HFF-Myc (cell line): ENCODE measurements around the gene FRMD4B.

Experiments used
- DNase-seq: peaks from one replicate; pipeline ENCODE4 v3.0.0-alpha.2; 2011; ENCODE audit warnings: low read depth; ENCODE audit errors: extremely low read depth
- H3K4me3 ChIP-seq: replicated peaks from 2 replicates; pipeline ENCODE4 v1.5.1; 2011; ENCODE audit warnings: low read depth, mild to moderate bottlenecking, control low read depth, low read length
- CTCF ChIP-seq: IDR thresholded peaks from 2 replicates; pipeline ENCODE4 v1.5.1; 2012; ENCODE audit warnings: mild to moderate bottlenecking, low read depth, low read length, control low read depth; ENCODE audit errors: missing control alignments

Gene FRMD4B

GRCh38 chr3:69309814-69310213 is 76.1 kb downstream of the FRMD4B start:
- DNase-seq, result no peak
- TF ChIP-seq CTCF, result peak; percentile 44
- no peak overlapping the region for H3K4me3 ChIP-seq

DNA sequence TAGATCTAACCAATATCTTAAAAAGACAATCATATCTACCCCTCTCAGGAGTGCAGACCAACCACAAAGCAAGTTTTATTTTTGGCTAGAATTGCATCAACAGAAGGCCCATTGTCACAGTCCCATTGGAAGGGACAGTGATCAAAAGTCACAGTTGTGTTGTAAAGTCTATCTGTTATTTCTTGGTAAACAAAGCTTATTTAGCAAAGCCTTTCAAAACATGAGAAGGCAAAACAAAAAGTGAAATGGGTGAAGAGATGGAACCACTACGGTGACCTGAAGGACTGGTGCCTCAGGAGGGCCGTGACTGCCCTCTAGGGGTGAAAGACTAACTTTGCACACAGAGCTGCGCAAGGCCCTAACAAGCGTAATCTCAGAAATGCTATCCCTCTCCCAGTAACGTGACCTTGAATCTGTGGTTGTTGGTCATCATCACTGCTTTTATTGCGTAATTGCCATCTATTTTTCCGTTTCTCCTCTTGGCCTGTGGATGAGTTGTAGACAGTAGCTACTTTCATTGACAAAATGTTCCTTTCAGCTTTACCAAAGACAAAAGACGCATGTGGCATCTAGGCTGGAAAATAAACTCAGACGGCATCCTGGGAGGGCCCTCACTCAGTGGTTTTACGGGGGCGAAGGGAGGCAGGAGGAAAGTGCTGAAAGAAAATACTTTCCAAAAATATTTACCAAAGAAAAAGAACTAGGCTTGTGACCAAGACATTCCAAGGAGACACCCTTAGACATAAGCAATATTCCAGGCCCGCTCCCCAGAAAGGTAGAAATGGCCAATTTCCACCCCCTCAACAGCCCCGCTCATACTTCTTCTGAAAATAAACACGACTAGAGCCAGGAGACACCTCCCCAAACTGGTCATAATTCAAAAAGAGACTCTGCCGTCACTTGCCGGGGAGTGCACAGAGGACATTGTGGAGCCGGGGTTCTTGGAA is 79.4 kb downstream of the FRMD4B start:
- no peak overlapping the region for H3K4me3 ChIP-seq
- TF ChIP-seq CTCF, result peak; percentile 93
- peak; percentile 51 for DNase-seq

- TF ChIP-seq CTCF, result no peak
- no peak overlapping the region for H3K4me3 ChIP-seq
- no peak for DNase-seq
Measured at GRCh38 chr3:69305011-69305410, 80.9 kb downstream of the FRMD4B start.

DNA sequence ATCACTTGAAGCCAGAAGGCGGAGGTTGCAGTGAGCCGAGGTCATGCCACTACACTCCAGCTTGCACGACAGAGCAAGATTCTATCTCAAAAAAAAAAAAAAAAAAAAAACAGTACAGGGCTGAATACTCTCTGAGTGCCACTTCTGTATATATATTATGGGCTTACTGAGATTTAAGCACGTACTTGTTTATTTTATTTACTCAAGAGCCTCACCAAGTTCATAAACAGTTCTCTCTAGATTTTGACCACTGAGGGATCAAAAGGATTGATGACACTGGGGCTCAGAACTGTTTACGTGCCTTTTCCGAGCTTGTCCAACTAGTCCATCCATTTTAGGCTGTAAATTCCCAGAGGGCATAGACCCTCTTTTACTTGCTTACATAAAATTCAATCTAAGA is 81.5 kb downstream of the FRMD4B start:
- H3K4me3 ChIP-seq, result no peak overlapping the region
- TF ChIP-seq CTCF, result no peak
- DNase-seq, result no peak

DNA sequence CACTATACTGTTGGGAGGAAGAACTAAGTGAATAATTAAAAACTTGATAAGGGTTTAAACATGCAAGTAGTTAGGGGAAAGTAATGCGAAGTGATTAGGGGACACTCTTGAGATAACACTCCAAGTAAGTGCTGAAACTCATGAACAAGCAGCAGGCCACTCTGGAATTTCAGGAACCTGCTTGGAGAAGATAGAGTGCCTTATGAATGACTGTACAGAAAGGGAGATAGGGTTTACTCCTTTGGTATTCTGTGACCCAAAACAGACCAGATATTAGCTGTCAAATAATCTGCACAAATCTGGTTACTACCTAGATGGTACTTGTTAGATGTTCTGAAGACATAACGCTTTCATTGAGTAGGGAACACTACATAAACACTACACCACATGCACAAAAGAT is 85.6 kb downstream of the FRMD4B start:
- no peak for TF ChIP-seq CTCF
- no peak overlapping the region for H3K4me3 ChIP-seq
- no peak for DNase-seq

DNA sequence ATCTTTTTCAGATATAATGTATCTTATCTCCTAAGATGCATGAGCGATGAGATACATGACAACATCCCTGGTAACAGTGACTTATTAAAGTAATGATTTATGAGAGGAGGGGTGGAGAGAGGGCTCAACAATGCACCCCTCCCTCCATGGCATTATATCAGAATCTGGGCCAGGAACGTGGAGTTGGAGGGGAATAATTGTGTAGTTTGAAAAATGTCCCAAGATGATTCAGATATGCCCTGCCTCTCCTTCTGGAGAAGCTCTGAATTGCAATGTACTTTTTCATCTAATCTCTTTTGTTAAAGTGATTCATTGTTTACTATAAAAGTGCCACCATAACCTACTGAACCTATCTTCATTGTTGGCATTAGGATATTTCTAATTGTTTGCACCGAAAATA is 86.5 kb downstream of the FRMD4B start:
- no peak overlapping the region for H3K4me3 ChIP-seq
- DNase-seq, result no peak
- no peak for TF ChIP-seq CTCF
